ENCODE measurements around the gene HMGN4. TPM values are rescaled to one million over a fixed set of nuclear protein-coding genes. Genes with fewer than 3 reads are reported as not detected.

HMGN4 gene
- total and polyA plus RNA-seq, 9 of the 15 experiments (the other 6 are each of a cell fraction or from before 2014, with no cell fraction given) = 35.4 to 134 (median 94.1) TPM

GRCh38 chr6:26568601-26569432, 30.7 kb downstream of the HMGN4 start (continued):
- TF ChIP-seq PATZ1 (CRISPR knock-in tag; IDR thresholded peaks at IDR 0.05; ENCODE audit: borderline replicate concordance) (no peak), HLTF (IDR thresholded peaks at IDR 0.05) (peak; percentile 52; the same call in 1 of the 2 replicates), RFX5 (IDR thresholded peaks at IDR 0.05; ENCODE audit: low read depth, low read length) (peak; percentile 62; the same call in 1 of the 2 replicates), TAF7 (tag; IDR thresholded peaks at IDR 0.05) (no peak), IRF2 (CRISPR knock-in tag; IDR thresholded peaks at IDR 0.05) (no peak), ZNF124 (CRISPR knock-in tag; IDR thresholded peaks at IDR 0.05) (no peak), ARID1B (IDR thresholded peaks at IDR 0.05) (peak; percentile 30; the same call in 1 of the 2 replicates), ETS1 (conservative IDR thresholded peaks at IDR 0.05; ENCODE audit: control insufficient read depth, low read depth, low read length) (peak; percentile 90), SIX5 (IDR thresholded peaks at IDR 0.05; ENCODE audit: borderline replicate concordance in 1 of 2, insufficient read depth in 1 of 2, low read depth in 1 of 2, low read length in 2 of 2) (no peak), MGA (IDR thresholded peaks at IDR 0.05) (peak; percentile 15; the same call in 1 of the 2 replicates), CEBPB (tag; IDR thresholded peaks at IDR 0.05) (peak; percentile 99), MTA2 (IDR thresholded peaks at IDR 0.05; ENCODE audit: low read depth) (no peak)

All from K562 (cell line).